Transverse colon (tissue), 4 donors: ENCODE data around the gene VPS11.

Experiments used
- POLR2A ChIP-seq: fragments of 450-650 bp; IDR thresholded peaks from one replicate; pipeline ENCODE4 v1.6.1; 2016; ENCODE audit warnings: antibody characterized with exemption, mild to moderate bottlenecking, moderate library complexity
- POLR2AphosphoS5 ChIP-seq, 3 donors: sonication (generic); formaldehyde crosslinking; IDR thresholded peaks; one replicate each; pipeline ENCODE4 v1.6.1; 2016; ENCODE audit warnings: antibody characterized with exemption in 3 of 3
- TF ChIP-seq, protein P1 (sequence below), 5 experiments: fragments of 200-600 bp in 3 of 5; fragments of 450-650 bp in 2 of 5; sonication (generic) in 3 of 5; IDR thresholded peaks; 1 replicate in 2 of 5; 2 replicates in 3 of 5; pipeline ENCODE4 v1.5.1; 2016 to 2017; ENCODE audit warnings: antibody characterized with exemption in 5 of 5, inconsistent platforms in 3 of 5, mild to moderate bottlenecking in 2 of 5, moderate library complexity in 1 of 5

DNA sequence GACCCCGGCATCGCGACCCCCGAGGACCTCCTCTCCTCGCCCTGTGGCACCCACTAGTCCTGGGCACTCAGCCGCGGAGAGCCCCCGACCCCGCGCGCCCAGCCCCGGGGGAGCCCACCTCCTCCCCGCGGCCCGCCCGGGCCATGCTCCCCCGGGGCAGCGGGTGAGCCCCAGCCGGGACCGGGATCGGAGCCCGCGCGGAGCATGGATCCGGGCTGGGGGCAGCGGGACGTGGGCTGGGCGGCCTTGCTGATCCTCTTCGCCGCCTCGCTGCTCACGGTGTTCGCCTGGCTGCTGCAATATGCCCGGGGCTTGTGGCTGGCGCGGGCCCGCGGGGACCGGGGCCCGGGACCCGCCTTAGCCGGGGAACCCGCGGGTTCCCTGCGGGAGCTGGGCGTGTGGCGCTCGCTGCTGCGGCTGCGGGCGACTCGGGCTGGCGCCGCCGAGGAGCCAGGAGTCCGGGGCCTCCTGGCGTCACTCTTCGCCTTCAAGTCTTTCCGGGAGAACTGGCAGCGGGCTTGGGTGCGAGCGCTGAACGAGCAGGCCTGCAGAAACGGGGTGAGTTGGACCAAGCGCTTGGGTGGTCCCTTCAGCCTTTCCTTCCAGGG, 40.0 kb downstream of the VPS11 start:
- no peak for TF ChIP-seq POLR2AphosphoS5 (IDR thresholded peaks at IDR 0.05)
- peak; percentile 7 for TF ChIP-seq POLR2A
- TF ChIP-seq, protein P1, sequence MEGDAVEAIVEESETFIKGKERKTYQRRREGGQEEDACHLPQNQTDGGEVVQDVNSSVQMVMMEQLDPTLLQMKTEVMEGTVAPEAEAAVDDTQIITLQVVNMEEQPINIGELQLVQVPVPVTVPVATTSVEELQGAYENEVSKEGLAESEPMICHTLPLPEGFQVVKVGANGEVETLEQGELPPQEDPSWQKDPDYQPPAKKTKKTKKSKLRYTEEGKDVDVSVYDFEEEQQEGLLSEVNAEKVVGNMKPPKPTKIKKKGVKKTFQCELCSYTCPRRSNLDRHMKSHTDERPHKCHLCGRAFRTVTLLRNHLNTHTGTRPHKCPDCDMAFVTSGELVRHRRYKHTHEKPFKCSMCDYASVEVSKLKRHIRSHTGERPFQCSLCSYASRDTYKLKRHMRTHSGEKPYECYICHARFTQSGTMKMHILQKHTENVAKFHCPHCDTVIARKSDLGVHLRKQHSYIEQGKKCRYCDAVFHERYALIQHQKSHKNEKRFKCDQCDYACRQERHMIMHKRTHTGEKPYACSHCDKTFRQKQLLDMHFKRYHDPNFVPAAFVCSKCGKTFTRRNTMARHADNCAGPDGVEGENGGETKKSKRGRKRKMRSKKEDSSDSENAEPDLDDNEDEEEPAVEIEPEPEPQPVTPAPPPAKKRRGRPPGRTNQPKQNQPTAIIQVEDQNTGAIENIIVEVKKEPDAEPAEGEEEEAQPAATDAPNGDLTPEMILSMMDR (IDR thresholded peaks at IDR 0.05): no peak
